Prostate gland (tissue), 2 donors: ENCODE measurements around the gene PPP1R3A. TPM values are rescaled to one million over a fixed set of nuclear protein-coding genes. Genes with fewer than 3 reads are reported as not detected.

Experiments used
- DNase-seq: peaks from one replicate; pipeline ENCODE4 v3.0.0-alpha.2; 2019; ENCODE audit warnings: low spot score
- H3K27ac ChIP-seq, 2 donors: fragments of 200-600 bp; sonication (generic); 2 replicates each; pipeline ENCODE4 v1.5.1; 2017 to 2019
- H3K27me3 ChIP-seq: fragments of 200-600 bp; sonication (generic); replicated peaks from 2 replicates; pipeline ENCODE4 v1.5.1; 2019; ENCODE audit not compliant: insufficient read depth
- H3K36me3 ChIP-seq, 2 donors: fragments of 200-600 bp; sonication (generic); 1 replicate in 1 of 2; 2 replicates in 1 of 2; pipeline versions ENCODE4 v1.5.1 to v1.8.1; 2017 to 2019
- H3K4me1 ChIP-seq: fragments of 200-600 bp; sonication (generic); replicated peaks from 2 replicates; pipeline ENCODE4 v1.5.1; 2019
- H3K4me3 ChIP-seq, 2 donors: fragments of 200-600 bp; sonication (generic); 2 replicates each; pipeline ENCODE4 v1.5.1; 2017 to 2019
- H3K9me3 ChIP-seq: fragments of 200-600 bp; sonication (generic); 2 replicates; pipeline ENCODE4 v1.5.1; 2017
- CTCF ChIP-seq, 4 experiments: fragments of 200-600 bp in 2 of 4; fragments of 450-650 bp in 2 of 4; sonication (generic) in 2 of 4; IDR thresholded peaks; 1 replicate in 3 of 4; 2 replicates in 1 of 4; pipeline ENCODE4 v1.5.1; 2016 to 2019; ENCODE audit warnings: antibody characterized with exemption in 4 of 4, mild to moderate bottlenecking in 2 of 4, moderate library complexity in 2 of 4
- POLR2A ChIP-seq: fragments of 450-650 bp; IDR thresholded peaks from one replicate; pipeline ENCODE4 v1.6.1; 2016; ENCODE audit warnings: antibody characterized with exemption, mild to moderate bottlenecking
- POLR2AphosphoS5 ChIP-seq: sonication (generic); formaldehyde crosslinking; IDR thresholded peaks from one replicate; pipeline ENCODE4 v1.6.1; 2017; ENCODE audit warnings: antibody characterized with exemption
- WGBS: methylation state at CpG from one replicate; pipeline ENCODE4 v1.1.5; 2018; 5-methylcytosine and 5-hydroxymethylcytosine counted together
- intact Hi-C: fragments of 100-400 bp; cut with DNase I; formaldehyde crosslinking; loops from one replicate; pipeline ENCODE4 v1.14.2; 2022
- total RNA-seq, 2 donors: library from RNA; depleted of rRNA; stranded (reverse); fragments of >200 nt; gene quantifications; one replicate each; pipeline ENCODE4 v1.1.0, GENCODE V29; 2016

Gene PPP1R3A
- total RNA-seq, 2 donors from 2014 or later = 0.11 to 0.18 TPM

- H3K4me1 ChIP-seq = no peaks in the 10 kb centered on the region
- no peak overlapping the region for H3K4me3 ChIP-seq
- no peaks in the 10 kb centered on the region for H3K27me3 ChIP-seq
- H3K27ac ChIP-seq = no peak overlapping the region
- 50% methylated on average over 6 of the region's 6 CpGs for WGBS
- H3K9me3 ChIP-seq = no peaks in the 10 kb centered on the region
- intact Hi-C loops = no loop called here
- no peaks in the 10 kb centered on the region for H3K36me3 ChIP-seq
- TF ChIP-seq POLR2A (no peak), CTCF (IDR thresholded peaks at IDR 0.05) (no peak), POLR2AphosphoS5 (no peak)
- DNase-seq = no peak
These were observed 5.9 kb downstream of the PPP1R3A start for GRCh38 chr7:113912876-113913275.

GRCh38 chr7:113907617-113908016, 11.2 kb downstream of the PPP1R3A start:
- WGBS = 83% methylated on average over 3 of the region's 3 CpGs

GRCh38 chr7:113904521-113904920, 14.3 kb downstream of the PPP1R3A start:
- TF ChIP-seq CTCF (IDR thresholded peaks at IDR 0.05) (no peak), POLR2AphosphoS5 (no peak), POLR2A (no peak)
- no peaks in the 10 kb centered on the region for H3K36me3 ChIP-seq
- no peak for DNase-seq
- intact Hi-C loops = no loop called here
- H3K4me3 ChIP-seq = no peak overlapping the region
- H3K9me3 ChIP-seq = no peaks in the 10 kb centered on the region
- H3K27me3 ChIP-seq = no peaks in the 10 kb centered on the region
- no peaks in the 10 kb centered on the region for H3K4me1 ChIP-seq
- 61% methylated on average over 1 of the region's 1 CpG for WGBS
- no peak overlapping the region for H3K27ac ChIP-seq

More at GRCh38 chr7:113907617-113908016, 11.2 kb downstream of the PPP1R3A start:
- Histone ChIP-seq H3K4me1 (no peaks in the 10 kb centered on the region), H3K27ac (no peak overlapping the region), H3K27me3 (no peaks in the 10 kb centered on the region), H3K36me3 (no peaks in the 10 kb centered on the region), H3K4me3 (no peak overlapping the region), H3K9me3 (no peaks in the 10 kb centered on the region)
- TF ChIP-seq CTCF (IDR thresholded peaks at IDR 0.05) = no peak
- no peak for TF ChIP-seq POLR2A
- no peak for TF ChIP-seq POLR2AphosphoS5
- intact Hi-C loops = no loop called here
- DNase-seq = no peak

GRCh38 chr7:113892818-113893217, 26.0 kb downstream of the PPP1R3A start:
- H3K27ac ChIP-seq = no peak overlapping the region
- DNase-seq = no peak
- H3K4me3 ChIP-seq = no peak overlapping the region
- no peaks in the 10 kb centered on the region for H3K36me3 ChIP-seq
- intact Hi-C loops = no loop called here
- no peak for TF ChIP-seq POLR2A
- TF ChIP-seq CTCF (IDR thresholded peaks at IDR 0.05) = no peak
- TF ChIP-seq POLR2AphosphoS5 = no peak
- no peaks in the 10 kb centered on the region for H3K9me3 ChIP-seq
- H3K4me1 ChIP-seq = no peaks in the 10 kb centered on the region
- H3K27me3 ChIP-seq = no peaks in the 10 kb centered on the region
- 33% methylated on average over 3 of the region's 3 CpGs for WGBS

GRCh38 chr7:113891828-113892227, 27.0 kb downstream of the PPP1R3A start:
- TF ChIP-seq POLR2AphosphoS5 (no peak), CTCF (IDR thresholded peaks at IDR 0.05) (no peak), POLR2A (no peak)
- intact Hi-C loops = no loop called here
- Histone ChIP-seq H3K36me3 (no peaks in the 10 kb centered on the region), H3K4me1 (no peaks in the 10 kb centered on the region), H3K9me3 (no peaks in the 10 kb centered on the region), H3K4me3 (no peak overlapping the region), H3K27ac (no peak overlapping the region), H3K27me3 (no peaks in the 10 kb centered on the region)
- 57% methylated on average over 1 of the region's 1 CpG for WGBS
- DNase-seq = no peak
